ENCODE data around the gene PRKCQ. TPM values are rescaled to one million over a fixed set of nuclear protein-coding genes. Genes with fewer than 3 reads are reported as not detected.
"Not testable (repeated sequence)": the region's sequence is repeated elsewhere in the genome, so short reads cannot be mapped to it uniquely, and the experiment has no call there.

Gene PRKCQ
- total and polyA plus RNA-seq, 3 experiments from 2014 or later: 44.1 to 55.3 (median 46.7) TPM

- Mint-ChIP-seq H3K36me3 (peaks cover 68 to 83% (median 75%) of the 10 kb centered on the region in 3 donors), H3K4me1 (peaks cover 21 to 45% (median 44%) of the 10 kb centered on the region in 3 donors), H3K9me3 (peaks cover 0 to 2% (median 0%) of the 10 kb centered on the region in 5 donors), H3K27ac (peak overlapping the region in 1 of 8 donors; percentile 92), H3K4me3 (no peak overlapping the region), H3K27me3 (peaks cover 0 to 5% of the 10 kb centered on the region in 2 donors)
- Histone ChIP-seq H3K4me1 (ENCODE audit: insufficient read depth, low read length) (no peaks in the 10 kb centered on the region), H3K27ac (ENCODE audit: low read depth, low read length) (no peak overlapping the region), H3K27me3 (ENCODE audit: insufficient read depth, low read length, poor library complexity, severe bottlenecking) (no peaks in the 10 kb centered on the region), H3K36me3 (ENCODE audit: insufficient read depth, low read length) (peaks cover 68% of the 10 kb centered on the region), H3K9me3 (ENCODE audit: low read length) (no peaks in the 10 kb centered on the region), H3K4me3 (ENCODE audit: low read length) (no peak overlapping the region)
- no peak for DNase-seq
- POLR2A ChIA-PET: no interaction called here
- CTCF ChIA-PET: no interaction called here
These were observed 122.7 kb downstream of the PRKCQ start for GRCh38 chr10:6457376-6457775.

- peak overlapping the region in 1 of 7 donors; percentile 8 for H3K4me3 Mint-ChIP-seq
- peaks cover 0 to 5% of the 10 kb centered on the region in 2 donors for H3K27me3 Mint-ChIP-seq
- H3K9me3 ChIP-seq (ENCODE audit: low read length): no peaks in the 10 kb centered on the region
- peaks cover 59 to 78% (median 66%) of the 10 kb centered on the region in 3 donors for H3K36me3 Mint-ChIP-seq
- H3K4me3 ChIP-seq (ENCODE audit: low read length): no peak overlapping the region
- no peaks in the 10 kb centered on the region for H3K27me3 ChIP-seq (ENCODE audit: insufficient read depth, low read length, poor library complexity, severe bottlenecking)
- no peak for DNase-seq
- no peak overlapping the region for H3K27ac ChIP-seq (ENCODE audit: low read depth, low read length)
- H3K4me1 ChIP-seq (ENCODE audit: insufficient read depth, low read length): no peaks in the 10 kb centered on the region
- peaks cover 24 to 42% (median 40%) of the 10 kb centered on the region in 3 donors for H3K4me1 Mint-ChIP-seq
- H3K27ac Mint-ChIP-seq: peak overlapping the region in 4 of 8 donors; percentile 3 to 77 (median 61)
- ChIA-PET CTCF (interaction anchor here (2.0 kb wide), 1 partner anchor 11 kb away, joined by 10 read pairs; no protein-coding TSS in a partner anchor), POLR2A (no interaction called here)
- H3K9me3 Mint-ChIP-seq: peaks cover 0 to under 1% (median 0%) of the 10 kb centered on the region in 5 donors
- peaks cover 57% of the 10 kb centered on the region for H3K36me3 ChIP-seq (ENCODE audit: insufficient read depth, low read length)
These were observed 124.0 kb downstream of the PRKCQ start for GRCh38 chr10:6456067-6456466.

GRCh38 chr10:6455592-6455991 lies 124.5 kb downstream of the PRKCQ start:
- ChIA-PET CTCF (interaction anchor here (0.6 to 2.0 kb wide), 2 partner anchors 10 to 505 kb away, joined by 5 to 10 read pairs; no protein-coding TSS in a partner anchor), POLR2A (no interaction called here)
- Histone ChIP-seq H3K27me3 (ENCODE audit: insufficient read depth, low read length, poor library complexity, severe bottlenecking) (no peaks in the 10 kb centered on the region), H3K4me1 (ENCODE audit: insufficient read depth, low read length) (no peaks in the 10 kb centered on the region), H3K9me3 (ENCODE audit: low read length) (no peaks in the 10 kb centered on the region), H3K27ac (ENCODE audit: low read depth, low read length) (no peak overlapping the region), H3K36me3 (ENCODE audit: insufficient read depth, low read length) (peaks cover 52% of the 10 kb centered on the region), H3K4me3 (ENCODE audit: low read length) (no peak overlapping the region)
- Mint-ChIP-seq H3K27ac (peak overlapping the region in 3 of 8 donors; percentile 26 to 60 (median 34)), H3K4me3 (peak overlapping the region in 1 of 7 donors; percentile 59), H3K36me3 (peaks cover 54 to 74% (median 62%) of the 10 kb centered on the region in 3 donors), H3K9me3 (no peaks in the 10 kb centered on the region), H3K4me1 (peaks cover 24 to 39% (median 36%) of the 10 kb centered on the region in 3 donors), H3K27me3 (peaks cover 0 to 1% of the 10 kb centered on the region in 2 donors)
- DNase-seq: no peak

GRCh38 chr10:6446711-6447110 lies 133.4 kb downstream of the PRKCQ start:
- ChIA-PET CTCF (interaction anchor here (0.5 to 4.2 kb wide), 30 partner anchors 9 to 233 kb away, joined by 3 to 26 read pairs (median 5); partner anchors contain the start of gene PRKCQ), POLR2A (interaction anchor here (1.1 kb wide), 1 partner anchor 154 kb away, joined by 10 read pairs; no protein-coding TSS in a partner anchor)
- peaks cover 0 to 63% (median 7%) of the 10 kb centered on the region in 3 donors for H3K36me3 Mint-ChIP-seq

GRCh38 chr10:6445671-6446316 lies 134.3 kb downstream of the PRKCQ start:
- Histone ChIP-seq H3K4me3 (ENCODE audit: low read length) (no peak overlapping the region), H3K9me3 (ENCODE audit: low read length) (no peaks in the 10 kb centered on the region), H3K36me3 (ENCODE audit: insufficient read depth, low read length) (peaks cover 24% of the 10 kb centered on the region), H3K27ac (ENCODE audit: low read depth, low read length) (no peak overlapping the region), H3K4me1 (ENCODE audit: insufficient read depth, low read length) (peaks cover 6% of the 10 kb centered on the region), H3K27me3 (ENCODE audit: insufficient read depth, low read length, poor library complexity, severe bottlenecking) (no peaks in the 10 kb centered on the region)
- H3K9me3 Mint-ChIP-seq: no peaks in the 10 kb centered on the region
- H3K4me3 Mint-ChIP-seq: peak overlapping the region in 2 of 7 donors; percentile 13 to 82
- H3K27me3 Mint-ChIP-seq: no peaks in the 10 kb centered on the region
- ChIA-PET POLR2A (interaction anchor here (0.6 to 1.1 kb wide), 2 partner anchors 155 to 202 kb away, joined by 3 to 10 read pairs; no protein-coding TSS in a partner anchor), CTCF (interaction anchor here (0.5 to 4.2 kb wide), 36 partner anchors 9 to 234 kb away, joined by 3 to 26 read pairs (median 5); partner anchors contain the start of gene PRKCQ)
- DNase-seq: peak; percentile 25 to 71 (median 45)
- peak overlapping the region; percentile 1 to 95 (median 48) for H3K27ac Mint-ChIP-seq
- peaks cover 17 to 43% (median 23%) of the 10 kb centered on the region in 3 donors for H3K4me1 Mint-ChIP-seq
- H3K36me3 Mint-ChIP-seq: peaks cover 0 to 69% (median 7%) of the 10 kb centered on the region in 3 donors

More at GRCh38 chr10:6446711-6447110, 133.4 kb downstream of the PRKCQ start:
- H3K27ac Mint-ChIP-seq: peak overlapping the region in 2 of 8 donors; percentile 17 to 23
- H3K4me1 Mint-ChIP-seq: peaks cover 20 to 40% (median 26%) of the 10 kb centered on the region in 3 donors
- no peaks in the 10 kb centered on the region for H3K27me3 Mint-ChIP-seq
- Histone ChIP-seq H3K4me1 (ENCODE audit: insufficient read depth, low read length) (peaks cover 6% of the 10 kb centered on the region), H3K9me3 (ENCODE audit: low read length) (no peaks in the 10 kb centered on the region), H3K36me3 (ENCODE audit: insufficient read depth, low read length) (peaks cover 15% of the 10 kb centered on the region), H3K27me3 (ENCODE audit: insufficient read depth, low read length, poor library complexity, severe bottlenecking) (no peaks in the 10 kb centered on the region), H3K4me3 (ENCODE audit: low read length) (no peak overlapping the region), H3K27ac (ENCODE audit: low read depth, low read length) (no peak overlapping the region)
- H3K4me3 Mint-ChIP-seq: no peak overlapping the region
- H3K9me3 Mint-ChIP-seq: no peaks in the 10 kb centered on the region
- DNase-seq: no peak

- DNase-seq; H3K27me3 ChIP-seq (ENCODE audit: insufficient read depth, low read length, poor library complexity, severe bottlenecking); H3K9me3 ChIP-seq (ENCODE audit: low read length); POLR2A ChIA-PET; H3K27ac ChIP-seq (ENCODE audit: low read depth, low read length); H3K4me3 Mint-ChIP-seq; H3K4me3 ChIP-seq (ENCODE audit: low read length); H3K9me3 Mint-ChIP-seq; H3K27me3 Mint-ChIP-seq; H3K4me1 ChIP-seq (ENCODE audit: insufficient read depth, low read length): not testable (repeated sequence)
- peaks cover 50% of the 10 kb centered on the region for H3K36me3 ChIP-seq (ENCODE audit: insufficient read depth, low read length)
- CTCF ChIA-PET: interaction anchor here (0.9 to 1.6 kb wide), 2 partner anchors 162 to 239 kb away, joined by 3 to 6 read pairs; no protein-coding TSS in a partner anchor
- peaks cover 3 to 19% (median 12%) of the 10 kb centered on the region in 3 donors for H3K4me1 Mint-ChIP-seq
- peaks cover 6 to 91% (median 10%) of the 10 kb centered on the region in 3 donors for H3K36me3 Mint-ChIP-seq
- peak overlapping the region in 4 of 8 donors; percentile 39 to 72 (median 58) for H3K27ac Mint-ChIP-seq
These were observed 140.2 kb downstream of the PRKCQ start for GRCh38 chr10:6439875-6440274.

GRCh38 chr10:6431861-6432260 lies 148.2 kb downstream of the PRKCQ start:
- H3K4me1 ChIP-seq (ENCODE audit: insufficient read depth, low read length): no peaks in the 10 kb centered on the region
- POLR2A ChIA-PET: no interaction called here

GRCh38 chr10:6431186-6431585 lies 148.9 kb downstream of the PRKCQ start:
- POLR2A ChIA-PET: no interaction called here
- Histone ChIP-seq H3K4me3 (ENCODE audit: low read length) (no peak overlapping the region), H3K27ac (ENCODE audit: low read depth, low read length) (no peak overlapping the region), H3K27me3 (ENCODE audit: insufficient read depth, low read length, poor library complexity, severe bottlenecking) (no peaks in the 10 kb centered on the region), H3K9me3 (ENCODE audit: low read length) (no peaks in the 10 kb centered on the region), H3K4me1 (ENCODE audit: insufficient read depth, low read length) (no peaks in the 10 kb centered on the region), H3K36me3 (ENCODE audit: insufficient read depth, low read length) (peaks cover 45% of the 10 kb centered on the region)
- CTCF ChIA-PET: no interaction called here
- no peaks in the 10 kb centered on the region for H3K27me3 Mint-ChIP-seq
- H3K4me1 Mint-ChIP-seq: peaks cover under 1 to 2% (median 1%) of the 10 kb centered on the region in 3 donors
- H3K9me3 Mint-ChIP-seq: no peaks in the 10 kb centered on the region
- no peak for DNase-seq
- peaks cover 18 to 94% (median 29%) of the 10 kb centered on the region in 3 donors for H3K36me3 Mint-ChIP-seq
- peak overlapping the region in 1 of 7 donors; percentile 54 for H3K4me3 Mint-ChIP-seq
- H3K27ac Mint-ChIP-seq: peak overlapping the region in 5 of 8 donors; percentile 30 to 63 (median 51)

More at GRCh38 chr10:6431861-6432260, 148.2 kb downstream of the PRKCQ start:
- CTCF ChIA-PET: no interaction called here
- Histone ChIP-seq H3K36me3 (ENCODE audit: insufficient read depth, low read length) (peaks cover 44% of the 10 kb centered on the region), H3K27me3 (ENCODE audit: insufficient read depth, low read length, poor library complexity, severe bottlenecking) (no peaks in the 10 kb centered on the region), H3K4me3 (ENCODE audit: low read length) (no peak overlapping the region), H3K27ac (ENCODE audit: low read depth, low read length) (no peak overlapping the region), H3K9me3 (ENCODE audit: low read length) (no peaks in the 10 kb centered on the region)
- no peak for DNase-seq
- Mint-ChIP-seq H3K4me1 (peaks cover 2 to 4% (median 4%) of the 10 kb centered on the region in 3 donors), H3K4me3 (no peak overlapping the region), H3K9me3 (no peaks in the 10 kb centered on the region), H3K36me3 (peaks cover 18 to 95% (median 29%) of the 10 kb centered on the region in 3 donors), H3K27me3 (no peaks in the 10 kb centered on the region), H3K27ac (peak overlapping the region in 2 of 8 donors; percentile 30 to 43)
